Hepatocyte (in vitro differentiated cells): ENCODE measurements around the gene SFR1.
A peak's percentile ranks its signal among the peaks of the same experiment; 100 is the strongest.

Experiments
- EZH2 ChIP-seq: fragments of 200-600 bp; sonication (generic); IDR thresholded peaks from 2 replicates; pipeline ENCODE4 v1.6.1; 2016; ENCODE audit warnings: antibody characterized with exemption, mild to moderate bottlenecking, borderline replicate concordance
- EZH2phosphoT487 ChIP-seq: fragments of 200-600 bp; sonication (generic); IDR thresholded peaks from one replicate; pipeline ENCODE4 v1.6.1; 2018; ENCODE audit warnings: antibody characterized with exemption, mild to moderate bottlenecking, low read depth, moderate library complexity; ENCODE audit not compliant: unreplicated experiment, severe bottlenecking
- TF ChIP-seq, protein P1 (sequence below): fragments of 200-600 bp; sonication (generic); IDR thresholded peaks from 2 replicates; pipeline ENCODE4 v1.5.1; 2016; ENCODE audit warnings: antibody characterized with exemption, mild to moderate bottlenecking; ENCODE audit not compliant: poor library complexity

DNA sequence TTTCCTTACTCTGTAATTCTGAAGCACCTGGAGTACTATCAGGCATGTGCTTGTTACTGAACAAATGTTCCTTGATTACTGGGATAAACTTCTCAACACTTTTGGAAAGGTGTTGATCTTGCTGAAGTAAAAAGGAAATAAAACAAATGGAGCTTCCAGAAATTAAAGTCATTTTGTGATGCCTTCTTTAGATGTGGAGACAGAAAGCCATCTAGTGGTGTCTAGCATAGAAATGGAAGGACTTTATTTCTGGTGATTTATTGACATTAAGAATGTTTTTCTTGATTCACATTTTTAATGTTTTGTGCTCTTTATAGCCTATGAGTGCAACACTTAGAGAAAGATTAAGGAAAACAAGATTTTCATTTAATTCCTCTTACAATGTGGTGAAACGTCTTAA, 1.4 kb downstream of the SFR1 start:
- TF ChIP-seq, protein P1, sequence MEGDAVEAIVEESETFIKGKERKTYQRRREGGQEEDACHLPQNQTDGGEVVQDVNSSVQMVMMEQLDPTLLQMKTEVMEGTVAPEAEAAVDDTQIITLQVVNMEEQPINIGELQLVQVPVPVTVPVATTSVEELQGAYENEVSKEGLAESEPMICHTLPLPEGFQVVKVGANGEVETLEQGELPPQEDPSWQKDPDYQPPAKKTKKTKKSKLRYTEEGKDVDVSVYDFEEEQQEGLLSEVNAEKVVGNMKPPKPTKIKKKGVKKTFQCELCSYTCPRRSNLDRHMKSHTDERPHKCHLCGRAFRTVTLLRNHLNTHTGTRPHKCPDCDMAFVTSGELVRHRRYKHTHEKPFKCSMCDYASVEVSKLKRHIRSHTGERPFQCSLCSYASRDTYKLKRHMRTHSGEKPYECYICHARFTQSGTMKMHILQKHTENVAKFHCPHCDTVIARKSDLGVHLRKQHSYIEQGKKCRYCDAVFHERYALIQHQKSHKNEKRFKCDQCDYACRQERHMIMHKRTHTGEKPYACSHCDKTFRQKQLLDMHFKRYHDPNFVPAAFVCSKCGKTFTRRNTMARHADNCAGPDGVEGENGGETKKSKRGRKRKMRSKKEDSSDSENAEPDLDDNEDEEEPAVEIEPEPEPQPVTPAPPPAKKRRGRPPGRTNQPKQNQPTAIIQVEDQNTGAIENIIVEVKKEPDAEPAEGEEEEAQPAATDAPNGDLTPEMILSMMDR = peak; percentile 48
- no peak for TF ChIP-seq EZH2phosphoT487
- TF ChIP-seq EZH2 = no peak
